Activated CD8-positive, alpha-beta memory T cell treated with anti-CD3 and anti-CD28 coated beads, Interleukin-2, amount 50 U/mL, for 24 hours (primary cell): ENCODE results near the gene CGGBP1.
"Not testable (repeated sequence)": the region's sequence is repeated elsewhere in the genome, so short reads cannot be mapped to it uniquely, and the experiment has no call there.

ENCODE experiments used
- DNase-seq: peaks from one replicate; pipeline ENCODE4 v3.0.0-alpha.2; 2020; ENCODE audit errors: extremely low read depth

Gene CGGBP1

GRCh38 chr3:88034491-88035275 lies 24.1 kb downstream of the CGGBP1 start:
- no peak for DNase-seq

GRCh38 chr3:88033808-88034207 lies 25.0 kb downstream of the CGGBP1 start:
- DNase-seq: no peak

- no peak for DNase-seq
These were observed 25.7 kb downstream of the CGGBP1 start for GRCh38 chr3:88033079-88033478.

GRCh38 chr3:88032245-88032644 lies 26.6 kb downstream of the CGGBP1 start:
- no peak for DNase-seq

GRCh38 chr3:88031642-88032077 lies 27.1 kb downstream of the CGGBP1 start:
- DNase-seq: no peak

GRCh38 chr3:88030210-88030609 lies 28.6 kb downstream of the CGGBP1 start:
- no peak for DNase-seq

GRCh38 chr3:88028876-88029275 lies 29.9 kb downstream of the CGGBP1 start:
- DNase-seq: no peak

- DNase-seq: no peak
These were observed 33.7 kb downstream of the CGGBP1 start for GRCh38 chr3:88025001-88025552.

GRCh38 chr3:88019024-88019423 lies 39.8 kb downstream of the CGGBP1 start:
- no peak for DNase-seq

- not testable (repeated sequence) for DNase-seq
These were observed 43.1 kb downstream of the CGGBP1 start for GRCh38 chr3:88015656-88016055.

- no peak for DNase-seq
These were observed 45.2 kb downstream of the CGGBP1 start for GRCh38 chr3:88013592-88013991.

GRCh38 chr3:88010810-88011209 lies 48.0 kb downstream of the CGGBP1 start:
- DNase-seq: no peak

- DNase-seq: no peak
These were observed 49.7 kb downstream of the CGGBP1 start for GRCh38 chr3:88009066-88009465.

- DNase-seq: no peak
These were observed 53.7 kb downstream of the CGGBP1 start for GRCh38 chr3:88005066-88005465.

- no peak for DNase-seq
These were observed 55.6 kb downstream of the CGGBP1 start for GRCh38 chr3:88003115-88003755.

GRCh38 chr3:88002448-88002847 lies 56.4 kb downstream of the CGGBP1 start:
- no peak for DNase-seq
